OCI-LY7 (cell line): ENCODE measurements around the gene IMMP2L. TPM values are rescaled to one million over a fixed set of nuclear protein-coding genes. Genes with fewer than 3 reads are reported as not detected.

Source experiments
- BruUV-seq: library from RNA; stranded (reverse); fragments of 400-500 nt; replicated peaks from 2 replicates; lab custom pipeline; 2021; lab: Mats Ljungman, UMichigan
- CTCF ChIA-PET: fragments of 300-600 bp; sonication (Branson Sonifier 250); formaldehyde crosslinking; loops from one replicate; lab custom pipeline; 2022; ENCODE audit warnings: antibody characterized with exemption; ENCODE audit not compliant: unreplicated experiment; lab: Charles Lee
- POLR2A ChIA-PET: fragments of 300-600 bp; sonication (Branson Sonifier 250); formaldehyde crosslinking; loops from one replicate; lab custom pipeline; 2022; ENCODE audit warnings: antibody characterized with exemption; lab: Charles Lee
- DNase-seq: peaks from one replicate; pipeline ENCODE4 v3.0.0-alpha.2; 2015; ENCODE audit warnings: low spot score
- H2AFZ ChIP-seq: fragments of 200-600 bp; sonication (generic), shearing (Covaris generic); 2 replicates; pipeline ENCODE4 v1.6.1; 2014; ENCODE audit warnings: mild to moderate bottlenecking, antibody characterized with exemption, low read length, moderate library complexity
- H3K27ac ChIP-seq: fragments of 200-600 bp; sonication (generic); 2 replicates; pipeline ENCODE4 v1.5.1; 2014; ENCODE audit warnings: mixed run types, low read depth, mild to moderate bottlenecking, moderate library complexity, low read length, inconsistent platforms; ENCODE audit not compliant: poor library complexity, severe bottlenecking
- H3K36me3 ChIP-seq: fragments of 200-600 bp; sonication (generic); 2 replicates; pipeline ENCODE4 v1.6.1; 2014; ENCODE audit warnings: mild to moderate bottlenecking, antibody characterized with exemption, low read length, moderate library complexity, mixed read lengths; ENCODE audit not compliant: insufficient read depth
- H3K4me1 ChIP-seq: fragments of 200-600 bp; sonication (generic); 2 replicates; pipeline ENCODE4 v1.5.1; 2014; ENCODE audit warnings: mild to moderate bottlenecking, low read length; ENCODE audit not compliant: insufficient read depth, poor library complexity, severe bottlenecking
- H3K4me2 ChIP-seq: fragments of 200-600 bp; sonication (generic); 2 replicates; pipeline ENCODE4 v1.6.1; 2014; ENCODE audit warnings: mild to moderate bottlenecking, low read length
- H3K4me3 ChIP-seq: fragments of 200-600 bp; sonication (generic); 2 replicates; pipeline ENCODE4 v1.5.1; 2014; ENCODE audit warnings: mild to moderate bottlenecking, low read depth, low read length; ENCODE audit not compliant: poor library complexity, severe bottlenecking
- H3K79me2 ChIP-seq: fragments of 200-600 bp; sonication (generic); 2 replicates; pipeline ENCODE4 v1.6.1; 2016; ENCODE audit warnings: low read depth, mild to moderate bottlenecking, low read length, moderate library complexity, mixed read lengths; ENCODE audit not compliant: insufficient read depth
- H3K9me2 ChIP-seq: fragments of 200-600 bp; sonication (generic); 2 replicates; pipeline ENCODE4 v1.6.1; 2016; ENCODE audit warnings: mild to moderate bottlenecking, low read length, mixed read lengths; ENCODE audit not compliant: insufficient read depth
- H3K9me3 ChIP-seq: fragments of 200-600 bp; sonication (generic); 2 replicates; pipeline ENCODE4 v1.6.1; 2014; ENCODE audit warnings: mild to moderate bottlenecking, mixed run types, low read length, mixed read lengths
- H4K20me1 ChIP-seq: fragments of 200-600 bp; sonication (generic); 2 replicates; pipeline ENCODE4 v1.6.1; 2014; ENCODE audit warnings: mild to moderate bottlenecking, antibody characterized with exemption, low read length, moderate library complexity, mixed read lengths; ENCODE audit not compliant: insufficient read depth
- CTCF ChIP-seq: fragments of 200-600 bp; sonication (generic); conservative IDR thresholded peaks from 2 replicates; pipeline ENCODE4 v1.5.1; 2014; ENCODE audit warnings: mild to moderate bottlenecking, antibody characterized with exemption, low read length, moderate library complexity, mixed read lengths
- EZH2phosphoT487 ChIP-seq: fragments of 200-600 bp; sonication (generic); IDR thresholded peaks from 2 replicates; pipeline ENCODE4 v1.6.1; 2018; ENCODE audit warnings: low read depth, borderline replicate concordance, mild to moderate bottlenecking, mixed run types, antibody characterized with exemption, low read length, moderate library complexity, mixed read lengths
- intact Hi-C: fragments of 100-400 bp; cut with micrococcal nuclease; formaldehyde crosslinking; loops from one replicate; pipeline ENCODE4 v1.10.0; 2022; ENCODE audit not compliant: unreplicated experiment
- total RNA-seq, 2 experiments: library from RNA; depleted of rRNA in 1 of 2; stranded (reverse); fragments of >200 nt in 1 of 2; shearing (Covaris generic) in 1 of 2; gene quantifications; 2 replicates each; pipeline ENCODE4 v1.2.3, GENCODE V29; 2014 to 2022

IMMP2L gene
- total RNA-seq, 2 experiments from 2014 or later, result 8.0 to 25.4 TPM

GRCh38 chr7:110772615-110773014 lies 789.7 kb downstream of the IMMP2L start:
- H3K4me1 ChIP-seq, result no peaks in the 10 kb centered on the region
- no peaks in the 10 kb centered on the region for H3K9me2 ChIP-seq
- POLR2A ChIA-PET, result no interaction called here
- no peaks in the 10 kb centered on the region for H3K9me3 ChIP-seq
- intact Hi-C loops, result no loop called here
- no peak overlapping the region for H3K27ac ChIP-seq
- H3K79me2 ChIP-seq, result no peaks in the 10 kb centered on the region
- H3K36me3 ChIP-seq, result no peaks in the 10 kb centered on the region
- no peak overlapping the region for H3K4me2 ChIP-seq
- TF ChIP-seq EZH2phosphoT487, result no peak
- no peaks in the 10 kb centered on the region; the same call in 1 of the 2 replicates for H4K20me1 ChIP-seq
- no peak overlapping the region for H3K4me3 ChIP-seq
- H2AFZ ChIP-seq, result no peak overlapping the region
- CTCF ChIA-PET, result no interaction called here
- no TSS peak for BruUV-seq
- DNase-seq, result no peak

GRCh38 chr7:110771717-110772116 lies 790.6 kb downstream of the IMMP2L start:
- TF ChIP-seq EZH2phosphoT487 (no peak), CTCF (no peak)
- H3K27ac ChIP-seq, result no peak overlapping the region
- no peaks in the 10 kb centered on the region for H3K9me2 ChIP-seq
- no peak overlapping the region for H3K4me3 ChIP-seq
- no peaks in the 10 kb centered on the region for H3K9me3 ChIP-seq
- H2AFZ ChIP-seq, result no peak overlapping the region
- no peaks in the 10 kb centered on the region for H4K20me1 ChIP-seq
- H3K79me2 ChIP-seq, result no peaks in the 10 kb centered on the region
- DNase-seq, result no peak
- BruUV-seq, result no TSS peak
- intact Hi-C loops, result no loop called here
- ChIA-PET POLR2A (no interaction called here), CTCF (no interaction called here)
- no peaks in the 10 kb centered on the region for H3K36me3 ChIP-seq
- H3K4me2 ChIP-seq, result no peak overlapping the region
- H3K4me1 ChIP-seq, result no peaks in the 10 kb centered on the region

GRCh38 chr7:110767550-110768110 lies 794.7 kb downstream of the IMMP2L start:
- TF ChIP-seq CTCF (no peak), EZH2phosphoT487 (no peak)
- BruUV-seq, result no TSS peak
- Histone ChIP-seq H3K4me2 (no peak overlapping the region), H3K36me3 (no peaks in the 10 kb centered on the region), H3K4me3 (no peak overlapping the region), H3K9me3 (no peaks in the 10 kb centered on the region), H3K9me2 (no peaks in the 10 kb centered on the region), H3K27ac (no peak overlapping the region), H2AFZ (no peak overlapping the region), H3K79me2 (no peaks in the 10 kb centered on the region), H3K4me1 (no peaks in the 10 kb centered on the region), H4K20me1 (no peaks in the 10 kb centered on the region)
- ChIA-PET POLR2A (interaction anchor here (0.7 kb wide), 1 partner anchor 10 kb away, joined by 3 read pairs; no protein-coding TSS in a partner anchor), CTCF (no interaction called here)
- intact Hi-C loops, result no loop called here
- no peak for DNase-seq
